GM23338 (cell line): Measurements from ENCODE around the gene MAGI1. TPM values are rescaled to one million over a fixed set of nuclear protein-coding genes. Genes with fewer than 3 reads are reported as not detected.

Experiments
- ATAC-seq: fragments of 200-7000 bp; cut with Tn5 transposase; 3 replicates; pipeline ENCODE4 v1.9.1; 2020
- DNase-seq: peaks from one replicate; pipeline ENCODE4 v3.0.0-alpha.2; 2015; ENCODE audit warnings: low spot score
- H2AFZ ChIP-seq: fragments of 200-600 bp; sonication (generic); 2 replicates; pipeline ENCODE4 v1.8.0; 2016; ENCODE audit warnings: antibody characterized with exemption, mild to moderate bottlenecking, moderate library complexity
- H3F3A ChIP-seq: fragments of 200-600 bp; sonication (generic); replicated peaks from 2 replicates; pipeline ENCODE4 v1.8.0; 2017; ENCODE audit warnings: antibody characterized with exemption, mixed run types, low read depth
- H3K27ac ChIP-seq: fragments of 200-600 bp; sonication (generic); 2 replicates; pipeline ENCODE4 v1.6.1; 2016; ENCODE audit warnings: low read depth
- H3K27me3 ChIP-seq: fragments of 200-600 bp; sonication (generic); 2 replicates; pipeline ENCODE4 v1.8.0; 2016; ENCODE audit warnings: mild to moderate bottlenecking, mixed run types, moderate library complexity; ENCODE audit not compliant: insufficient read depth
- H3K36me3 ChIP-seq: fragments of 200-600 bp; sonication (generic); 2 replicates; pipeline ENCODE4 v1.8.0; 2016; ENCODE audit warnings: mild to moderate bottlenecking; ENCODE audit not compliant: insufficient read depth
- H3K4me1 ChIP-seq: fragments of 200-600 bp; sonication (generic); 2 replicates; pipeline ENCODE4 v1.8.0; 2016; ENCODE audit warnings: mild to moderate bottlenecking, moderate library complexity; ENCODE audit not compliant: insufficient read depth
- H3K4me2 ChIP-seq: fragments of 200-600 bp; sonication (generic); 2 replicates; pipeline ENCODE4 v1.7.1; 2017; ENCODE audit warnings: mixed run types
- H3K4me3 ChIP-seq: fragments of 200-600 bp; sonication (generic); 2 replicates; pipeline ENCODE4 v1.6.1; 2016; ENCODE audit warnings: mixed run types
- H3K79me2 ChIP-seq: fragments of 200-600 bp; sonication (generic); replicated peaks from 2 replicates; pipeline ENCODE4 v1.8.0; 2017; ENCODE audit warnings: mild to moderate bottlenecking; ENCODE audit not compliant: insufficient read depth
- H3K9me2 ChIP-seq: fragments of 200-600 bp; sonication (generic); 2 replicates; pipeline ENCODE4 v1.8.0; 2017; ENCODE audit not compliant: insufficient read depth
- H4K20me1 ChIP-seq: fragments of 200-600 bp; sonication (generic); replicated peaks from 2 replicates; pipeline ENCODE4 v1.8.0; 2017; ENCODE audit warnings: mild to moderate bottlenecking; ENCODE audit not compliant: insufficient read depth
- H3K27ac Mint-ChIP-seq: 2 replicates; pipeline ENCODE4 v1.8.0; 2020; ENCODE audit warnings: inconsistent platforms, mild to moderate bottlenecking, moderate library complexity, mixed read lengths
- H3K27me3 Mint-ChIP-seq: 3 replicates; pipeline ENCODE4 v1.8.0; 2022; ENCODE audit warnings: low read depth, mild to moderate bottlenecking, moderate library complexity, mixed read lengths, inconsistent platforms; ENCODE audit not compliant: insufficient read depth, poor library complexity
- H3K36me3 Mint-ChIP-seq: 3 replicates; pipeline ENCODE4 v1.8.0; 2021; ENCODE audit warnings: low read depth, mild to moderate bottlenecking, inconsistent platforms, moderate library complexity, mixed read lengths
- H3K4me1 Mint-ChIP-seq: 3 replicates; pipeline ENCODE4 v1.8.0; 2020; ENCODE audit warnings: mild to moderate bottlenecking, inconsistent platforms, mixed read lengths
- H3K4me3 Mint-ChIP-seq: 3 replicates; pipeline ENCODE4 v1.8.0; 2021; ENCODE audit warnings: moderate library complexity, mild to moderate bottlenecking, inconsistent platforms, mixed read lengths
- H3K9me3 Mint-ChIP-seq: 3 replicates; pipeline ENCODE4 v1.8.0; 2020; ENCODE audit warnings: moderate library complexity, mild to moderate bottlenecking, inconsistent platforms, mixed read lengths
- ETS1 ChIP-seq: IDR thresholded peaks from 2 replicates; pipeline ENCODE4 v1.6.1; 2016; ENCODE audit warnings: antibody characterized with exemption
- EZH2phosphoT487 ChIP-seq: fragments of 200-600 bp; sonication (generic); IDR thresholded peaks from one replicate; pipeline ENCODE4 v1.8.1; 2018; ENCODE audit warnings: antibody characterized with exemption; ENCODE audit not compliant: unreplicated experiment
- JUNB ChIP-seq: IDR thresholded peaks from one replicate; pipeline ENCODE4 v1.6.1; 2016; ENCODE audit warnings: antibody characterized with exemption; ENCODE audit not compliant: unreplicated experiment
- NANOG ChIP-seq: IDR thresholded peaks from 2 replicates; pipeline ENCODE4 v1.6.1; 2016; ENCODE audit warnings: antibody characterized with exemption, borderline replicate concordance
- POLR2AphosphoS5 ChIP-seq: IDR thresholded peaks from 2 replicates; pipeline ENCODE4 v1.6.1; 2016; ENCODE audit warnings: antibody characterized with exemption, low read depth
- REST ChIP-seq: IDR thresholded peaks from one replicate; pipeline ENCODE4 v1.6.1; 2018; ENCODE audit warnings: antibody characterized with exemption; ENCODE audit not compliant: unreplicated experiment
- ZNF114 ChIP-seq: fragments of 250-450 bp; sonication (Bioruptor Pico); IDR thresholded peaks from 2 replicates; pipeline ENCODE4 v1.5.0; 2020; ENCODE audit warnings: mild to moderate bottlenecking, moderate library complexity
- ZNF331 ChIP-seq: fragments of 250-450 bp; sonication (Bioruptor Pico); IDR thresholded peaks from 2 replicates; pipeline ENCODE4 v1.5.0; 2020; ENCODE audit warnings: low read depth, mild to moderate bottlenecking, moderate library complexity
- polyA plus RNA-seq: library from polyadenylated mRNA; unstranded; fragments of >200 nt; fragmentation: Nextera tagmentation; extraction: Ambion mirVana; gene quantifications from 2 replicates; pipeline ENCODE4 v1.2.1, GENCODE V29; 2016
- total RNA-seq: library from RNA; depleted of rRNA; stranded (reverse); fragments of >200 nt; shearing (Covaris generic); gene quantifications from 2 replicates; pipeline ENCODE4 v1.2.3, GENCODE V29; 2014

MAGI1 gene
- total and polyA plus RNA-seq, 2 experiments from 2014 or later = 27.4 to 71.2 TPM

GRCh38 chr3:65723985-65724384 is 314.7 kb downstream of the MAGI1 start (continued):
- TF ChIP-seq ETS1 = no peak
- no peak for TF ChIP-seq EZH2phosphoT487
- TF ChIP-seq ZNF114 (CRISPR knock-in tag) = no peak
- no peak for TF ChIP-seq NANOG
- no peak for TF ChIP-seq POLR2AphosphoS5

- peaks cover 9% of the 10 kb centered on the region; the same call in 1 of the 2 replicates for H3K9me2 ChIP-seq
- ATAC-seq (no peak), DNase-seq (no peak)
- peaks cover 40% of the 10 kb centered on the region for H3K4me1 Mint-ChIP-seq
- no peak overlapping the region for H3K4me3 Mint-ChIP-seq
- peaks cover 3% of the 10 kb centered on the region for H3K27me3 Mint-ChIP-seq
- TF ChIP-seq POLR2AphosphoS5 (no peak), REST (no peak), ZNF331 (no peak), EZH2phosphoT487 (no peak), ZNF114 (CRISPR knock-in tag) (no peak)
- H3K4me1 ChIP-seq = peaks cover 24% of the 10 kb centered on the region
- H3K36me3 Mint-ChIP-seq = peaks cover 5% of the 10 kb centered on the region; the same call in 1 of the 3 replicates
- no peak overlapping the region for H3K27ac ChIP-seq
- H3K79me2 ChIP-seq = peaks cover 8% of the 10 kb centered on the region; the same call in 1 of the 2 replicates
- no peak overlapping the region; the same call in 1 of the 2 replicates for H3K27ac Mint-ChIP-seq
- no peak overlapping the region for H3K4me3 ChIP-seq
- no peaks in the 10 kb centered on the region for H3F3A ChIP-seq
- no peaks in the 10 kb centered on the region for H4K20me1 ChIP-seq
- H3K4me2 ChIP-seq = no peak overlapping the region
- no peaks in the 10 kb centered on the region for H3K36me3 ChIP-seq
- H3K27me3 ChIP-seq = no peaks in the 10 kb centered on the region
- H3K9me3 Mint-ChIP-seq = no peaks in the 10 kb centered on the region; the same call in 2 of the 3 replicates
- no peak overlapping the region for H2AFZ ChIP-seq
Observed at GRCh38 chr3:65723011-65723410, 315.7 kb downstream of the MAGI1 start.

- Mint-ChIP-seq H3K27ac (no peak overlapping the region), H3K36me3 (peaks cover 5% of the 10 kb centered on the region; the same call in 1 of the 3 replicates), H3K27me3 (peaks cover 2% of the 10 kb centered on the region), H3K9me3 (no peaks in the 10 kb centered on the region; the same call in 2 of the 3 replicates), H3K4me1 (peaks cover 42% of the 10 kb centered on the region), H3K4me3 (no peak overlapping the region)
- peak overlapping the region; percentile 52; the same call in 1 of the 2 replicates for H3K4me2 ChIP-seq
- peaks cover 32% of the 10 kb centered on the region for H3K4me1 ChIP-seq
- ATAC-seq = peak; percentile 28; the same call in 1 of the 3 replicates
- H2AFZ ChIP-seq = no peak overlapping the region
- H3K79me2 ChIP-seq = peaks cover 8% of the 10 kb centered on the region; the same call in 1 of the 2 replicates
- H3F3A ChIP-seq = no peaks in the 10 kb centered on the region
- H3K9me2 ChIP-seq = peaks cover 12% of the 10 kb centered on the region; the same call in 1 of the 2 replicates
- H3K4me3 ChIP-seq = peak overlapping the region; percentile 7; the same call in 1 of the 2 replicates
- no peaks in the 10 kb centered on the region for H3K36me3 ChIP-seq
- H4K20me1 ChIP-seq = no peaks in the 10 kb centered on the region
- H3K27ac ChIP-seq = peak overlapping the region; percentile 40; the same call in 1 of the 2 replicates
- no peaks in the 10 kb centered on the region for H3K27me3 ChIP-seq
- no peak for DNase-seq
- TF ChIP-seq EZH2phosphoT487 (no peak), JUNB (no peak)
Observed at GRCh38 chr3:65720989-65721737, 317.6 kb downstream of the MAGI1 start.
